ENCODE data around the gene LTBP2. TPM values are rescaled to one million over a fixed set of nuclear protein-coding genes. Genes with fewer than 3 reads are reported as not detected.
A peak's percentile ranks its signal among the peaks of the same experiment; 100 is the strongest.

Gene LTBP2
- total and polyA plus RNA-seq, 2 of the 13 experiments (the other 11 are each of a cell fraction or from before 2014, with no cell fraction given): 0.20 to 0.41 TPM

DNA sequence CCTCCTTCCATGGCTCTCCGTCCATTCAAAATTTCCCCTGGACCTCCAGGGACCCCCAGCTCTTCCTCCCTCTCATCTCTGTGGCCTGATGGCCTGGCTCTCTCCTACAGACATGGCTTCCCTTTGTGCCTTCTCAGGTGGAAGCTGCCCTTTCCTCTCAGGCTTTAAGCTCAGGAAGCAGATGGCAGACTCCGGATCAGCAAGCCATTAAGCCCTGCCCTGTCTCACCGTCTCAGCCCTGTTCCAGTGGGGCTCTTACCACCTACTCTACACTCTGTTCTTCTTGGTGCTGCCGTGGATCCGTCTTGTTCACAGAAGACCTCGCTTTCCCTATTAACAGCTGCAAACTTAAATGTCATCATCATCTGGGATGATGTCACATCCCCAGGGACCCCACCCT lies 152.1 kb downstream of the LTBP2 start:
- DNase-seq (ENCODE audit: low spot score): no peak
- intact Hi-C loops (cut with micrococcal nuclease; ENCODE audit: unreplicated experiment): no loop called here
- in situ Hi-C loops (cut with HindIII; ENCODE audit: extremely low pct_ligation_motif_present, low pct_unique_long_range_greater_than_20kb): no loop called here
- no peaks in the 10 kb centered on the region for H3K9me3 ChIP-seq (ENCODE audit: low read length)
- BruUV-seq (replicated peaks): no TSS peak
- POLR2A ChIA-PET: no interaction called here
- no peaks in the 10 kb centered on the region for H3K79me2 ChIP-seq (ENCODE audit: insufficient read depth, low read length)
- H3K9ac ChIP-seq (ENCODE audit: insufficient read depth, low read depth, low read length): no peak overlapping the region
- 46% methylated on average over 6 of the region's 6 CpGs for WGBS (ENCODE audit: low lambda C conversion rate)
- CTCF ChIA-PET (ENCODE audit: low intra/inter-chr PET ratio, low total read pairs): interaction anchor here (1.6 kb wide), 1 partner anchor 32 kb away, joined by 3 read pairs; no protein-coding TSS in a partner anchor
- H3K27ac ChIP-seq (ENCODE audit: extremely low read length, insufficient read depth, low read length): no peak overlapping the region
- H3K27me3 ChIP-seq (ENCODE audit: control insufficient read depth in 1 of 2, insufficient read depth in 2 of 2, low read length in 2 of 2): no peaks in the 10 kb centered on the region
- no peaks in the 10 kb centered on the region for H3K4me1 ChIP-seq (ENCODE audit: insufficient read depth, low read length)
- no peak overlapping the region for H3K4me3 ChIP-seq (replicated peaks in 1 of 3; ENCODE audit: insufficient read depth in 1 of 3, low read depth in 2 of 3, low read length in 3 of 3)
- no peak for FAIRE-seq
- no peaks in the 10 kb centered on the region for H4K20me1 ChIP-seq (ENCODE audit: insufficient read depth, low read length)
- TF ChIP-seq DNMT3B (CRISPR knock-in tag; conservative IDR thresholded peaks at IDR 0.05) (no peak), ZC3H13 (CRISPR knock-in tag; IDR thresholded peaks at IDR 0.05) (no peak), FOXK2 (IDR thresholded peaks at IDR 0.05) (no peak), CREB1 (IDR thresholded peaks at IDR 0.05) (peak; percentile 13; the same call in 1 of the 2 replicates), CREB1 (CRISPR knock-in tag; IDR thresholded peaks at IDR 0.05) (no peak), XRCC5 (optimal IDR thresholded peaks at IDR 0.05; ENCODE audit: low read length) (peak; percentile 7)
- no peak overlapping the region for H2AFZ ChIP-seq (ENCODE audit: low read length)
- no peaks in the 10 kb centered on the region for H3K36me3 ChIP-seq (replicated peaks in 1 of 2; ENCODE audit: control insufficient read depth in 1 of 2, insufficient read depth in 2 of 2, low read length in 2 of 2)
- ATAC-seq: no peak; the same call in 2 of the 3 replicates
- no peak overlapping the region for H3K4me2 ChIP-seq (ENCODE audit: low read depth, low read length)

GRCh38 chr14:74459289-74459946 lies 152.6 kb downstream of the LTBP2 start:
- in situ Hi-C loops (cut with HindIII; ENCODE audit: extremely low pct_ligation_motif_present, low pct_unique_long_range_greater_than_20kb) (no loop called here), intact Hi-C loops (cut with micrococcal nuclease; ENCODE audit: unreplicated experiment) (no loop called here)
- Histone ChIP-seq H3K27me3 (ENCODE audit: control insufficient read depth in 1 of 2, insufficient read depth in 2 of 2, low read length in 2 of 2) (no peaks in the 10 kb centered on the region), H3K9me3 (ENCODE audit: low read length) (no peaks in the 10 kb centered on the region), H3K9ac (ENCODE audit: insufficient read depth, low read depth, low read length) (no peak overlapping the region), H4K20me1 (ENCODE audit: insufficient read depth, low read length) (no peaks in the 10 kb centered on the region), H3K79me2 (ENCODE audit: insufficient read depth, low read length) (no peaks in the 10 kb centered on the region), H3K4me2 (ENCODE audit: low read depth, low read length) (no peak overlapping the region), H3K36me3 (replicated peaks in 1 of 2; ENCODE audit: control insufficient read depth in 1 of 2, insufficient read depth in 2 of 2, low read length in 2 of 2) (no peaks in the 10 kb centered on the region), H3K4me1 (ENCODE audit: insufficient read depth, low read length) (no peaks in the 10 kb centered on the region), H2AFZ (ENCODE audit: low read length) (no peak overlapping the region), H3K27ac (ENCODE audit: extremely low read length, insufficient read depth, low read length) (no peak overlapping the region), H3K4me3 (replicated peaks in 1 of 3; ENCODE audit: insufficient read depth in 1 of 3, low read depth in 2 of 3, low read length in 3 of 3) (no peak overlapping the region)
- POLR2A ChIA-PET: no interaction called here
- ATAC-seq (peak; percentile 98), FAIRE-seq (peak; percentile 62), DNase-seq (ENCODE audit: low spot score) (peak; percentile 24)
- BruUV-seq (replicated peaks): no TSS peak
- 55% methylated on average over 8 of the region's 10 CpGs for WGBS (ENCODE audit: low lambda C conversion rate)
- CTCF ChIA-PET (ENCODE audit: low intra/inter-chr PET ratio, low total read pairs): interaction anchor here (0.8 to 1.6 kb wide), 2 partner anchors 20 to 33 kb away, joined by 3 read pairs; no protein-coding TSS in a partner anchor
- no peak for TF ChIP-seq ZFYVE20 (CRISPR knock-in tag; IDR thresholded peaks at IDR 0.05; ENCODE audit: borderline replicate concordance, low read depth)
- TF ChIP-seq TBX2 (CRISPR knock-in tag; IDR thresholded peaks at IDR 0.05; ENCODE audit: borderline replicate concordance): no peak
- TF ChIP-seq XRCC5 (optimal IDR thresholded peaks at IDR 0.05; ENCODE audit: low read length): peak; percentile 42
- no peak for TF ChIP-seq SALL2 (CRISPR knock-in tag; IDR thresholded peaks at IDR 0.05)
- no peak for TF ChIP-seq RFX1 (IDR thresholded peaks at IDR 0.05)
- TF ChIP-seq IRX3 (CRISPR knock-in tag; IDR thresholded peaks at IDR 0.05; ENCODE audit: borderline replicate concordance, low read depth): no peak
- peak; percentile 62 for TF ChIP-seq CTCF (CRISPR knock-in tag; IDR thresholded peaks at IDR 0.05)
- peak; percentile 34 for TF ChIP-seq STAG1 (CRISPR knock-in tag; IDR thresholded peaks at IDR 0.05)
- no peak for TF ChIP-seq MAX (IDR thresholded peaks at IDR 0.05)
- no peak for TF ChIP-seq RNF219 (CRISPR knock-in tag; IDR thresholded peaks at IDR 0.05)
- TF ChIP-seq ZNF326 (CRISPR knock-in tag; IDR thresholded peaks at IDR 0.05; ENCODE audit: borderline replicate concordance): no peak

All from HepG2 (cell line).